Chondrocyte (in vitro differentiated cells): ENCODE measurements around the gene NBEA. TPM values are rescaled to one million over a fixed set of nuclear protein-coding genes. Genes with fewer than 3 reads are reported as not detected.

ENCODE experiments used
- DNase-seq: peaks from one replicate; pipeline ENCODE4 v3.0.0; 2021; ENCODE audit warnings: mixed read lengths, low spot score
- H3K27ac Mint-ChIP-seq: one replicate; pipeline ENCODE4 v1.8.0; 2021; ENCODE audit warnings: mild to moderate bottlenecking, moderate library complexity, mixed read lengths; ENCODE audit not compliant: unreplicated experiment
- H3K27me3 Mint-ChIP-seq: 2 replicates; pipeline ENCODE4 v1.8.0; 2021; ENCODE audit warnings: low read depth, mixed read lengths
- H3K36me3 Mint-ChIP-seq: 2 replicates; pipeline ENCODE4 v1.8.0; 2021; ENCODE audit warnings: low read depth, mixed read lengths
- H3K4me1 Mint-ChIP-seq: 2 replicates; pipeline ENCODE4 v1.8.0; 2021; ENCODE audit warnings: low read depth, mild to moderate bottlenecking, mixed read lengths
- H3K4me3 Mint-ChIP-seq: one replicate; pipeline ENCODE4 v1.8.0; 2021; ENCODE audit warnings: mild to moderate bottlenecking, moderate library complexity, mixed read lengths; ENCODE audit not compliant: unreplicated experiment
- H3K9me3 Mint-ChIP-seq: 2 replicates; pipeline ENCODE4 v1.8.0; 2021; ENCODE audit warnings: low read depth, mixed read lengths
- total RNA-seq: library from RNA; stranded (reverse); gene quantifications from 3 replicates; pipeline ENCODE4 v1.2.1, GENCODE V29; 2021
- TF ChIP-seq, protein P1 (sequence below): fragments of 200-600 bp; sonication (generic); IDR thresholded peaks from 2 replicates; pipeline ENCODE4 v1.5.0; 2021; ENCODE audit warnings: antibody characterized with exemption, mild to moderate bottlenecking, moderate library complexity

NBEA gene
- total RNA-seq, 1 donor from 2014 or later = 4.9 TPM

GRCh38 chr13:35549481-35549880 lies 607.4 kb downstream of the NBEA start:
- Mint-ChIP-seq H3K27ac (no peak overlapping the region), H3K36me3 (no peaks in the 10 kb centered on the region), H3K4me3 (no peak overlapping the region), H3K4me1 (peaks cover 5% of the 10 kb centered on the region), H3K27me3 (no peaks in the 10 kb centered on the region), H3K9me3 (no peaks in the 10 kb centered on the region)
- TF ChIP-seq, protein P1, sequence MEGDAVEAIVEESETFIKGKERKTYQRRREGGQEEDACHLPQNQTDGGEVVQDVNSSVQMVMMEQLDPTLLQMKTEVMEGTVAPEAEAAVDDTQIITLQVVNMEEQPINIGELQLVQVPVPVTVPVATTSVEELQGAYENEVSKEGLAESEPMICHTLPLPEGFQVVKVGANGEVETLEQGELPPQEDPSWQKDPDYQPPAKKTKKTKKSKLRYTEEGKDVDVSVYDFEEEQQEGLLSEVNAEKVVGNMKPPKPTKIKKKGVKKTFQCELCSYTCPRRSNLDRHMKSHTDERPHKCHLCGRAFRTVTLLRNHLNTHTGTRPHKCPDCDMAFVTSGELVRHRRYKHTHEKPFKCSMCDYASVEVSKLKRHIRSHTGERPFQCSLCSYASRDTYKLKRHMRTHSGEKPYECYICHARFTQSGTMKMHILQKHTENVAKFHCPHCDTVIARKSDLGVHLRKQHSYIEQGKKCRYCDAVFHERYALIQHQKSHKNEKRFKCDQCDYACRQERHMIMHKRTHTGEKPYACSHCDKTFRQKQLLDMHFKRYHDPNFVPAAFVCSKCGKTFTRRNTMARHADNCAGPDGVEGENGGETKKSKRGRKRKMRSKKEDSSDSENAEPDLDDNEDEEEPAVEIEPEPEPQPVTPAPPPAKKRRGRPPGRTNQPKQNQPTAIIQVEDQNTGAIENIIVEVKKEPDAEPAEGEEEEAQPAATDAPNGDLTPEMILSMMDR = no peak
- DNase-seq = no peak

DNA sequence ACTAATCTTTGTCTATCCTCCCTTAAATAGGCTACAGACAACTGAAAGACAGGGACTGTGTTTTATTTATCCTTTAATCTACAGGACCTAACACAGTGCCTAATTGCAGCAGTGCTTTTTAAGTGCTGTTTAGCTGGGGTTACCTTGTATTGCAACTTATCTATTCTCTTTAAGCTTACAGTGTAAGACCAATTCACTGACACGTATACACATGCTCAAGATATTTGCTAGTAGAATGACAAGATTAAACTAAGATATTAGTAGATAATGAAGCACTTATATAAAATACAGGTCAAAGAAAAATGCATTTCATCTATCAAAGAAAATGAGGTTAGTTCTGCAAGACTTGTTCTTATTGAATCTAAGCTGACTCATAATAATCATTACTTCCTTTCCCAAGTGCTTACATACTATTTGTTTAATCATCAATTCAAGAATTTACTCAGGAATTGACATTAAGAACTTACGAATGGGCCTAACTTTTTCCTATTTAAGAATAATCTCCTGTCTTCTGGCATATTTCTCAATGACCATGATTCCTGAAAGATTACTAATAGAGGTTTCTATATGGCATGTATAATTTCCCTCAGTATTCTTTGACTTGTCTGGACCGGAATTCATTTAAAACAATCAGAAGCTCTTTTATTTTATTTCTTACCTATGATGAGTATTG lies 610.2 kb downstream of the NBEA start:
- TF ChIP-seq, protein P1 = no peak
- Mint-ChIP-seq H3K4me1 (peaks cover 5% of the 10 kb centered on the region), H3K4me3 (no peak overlapping the region), H3K27me3 (no peaks in the 10 kb centered on the region), H3K36me3 (no peaks in the 10 kb centered on the region), H3K9me3 (no peaks in the 10 kb centered on the region), H3K27ac (no peak overlapping the region)
- no peak for DNase-seq

GRCh38 chr13:35554972-35555623 lies 613.0 kb downstream of the NBEA start:
- Mint-ChIP-seq H3K27me3 (no peaks in the 10 kb centered on the region), H3K9me3 (no peaks in the 10 kb centered on the region), H3K36me3 (no peaks in the 10 kb centered on the region), H3K4me1 (no peaks in the 10 kb centered on the region), H3K4me3 (no peak overlapping the region), H3K27ac (no peak overlapping the region)
- TF ChIP-seq, protein P1 = no peak
- no peak for DNase-seq

GRCh38 chr13:35557475-35557874 lies 615.4 kb downstream of the NBEA start:
- Mint-ChIP-seq H3K36me3 (no peaks in the 10 kb centered on the region), H3K4me3 (no peak overlapping the region), H3K27ac (no peak overlapping the region), H3K4me1 (no peaks in the 10 kb centered on the region), H3K9me3 (no peaks in the 10 kb centered on the region), H3K27me3 (no peaks in the 10 kb centered on the region)
- DNase-seq = no peak
- TF ChIP-seq, protein P1 = no peak

- Mint-ChIP-seq H3K36me3 (no peaks in the 10 kb centered on the region), H3K27ac (no peak overlapping the region), H3K4me3 (no peak overlapping the region), H3K4me1 (no peaks in the 10 kb centered on the region), H3K9me3 (no peaks in the 10 kb centered on the region), H3K27me3 (no peaks in the 10 kb centered on the region)
- DNase-seq = no peak
- TF ChIP-seq, protein P1 = no peak
Measured at GRCh38 chr13:35561540-35561939, 619.5 kb downstream of the NBEA start.
